OCI-LY3 (cell line): ENCODE results near the gene ITGA11.

Experiments used
- EZH2phosphoT487 ChIP-seq: fragments of 200-600 bp; shearing (Covaris generic); IDR thresholded peaks from 2 replicates; pipeline ENCODE4 v1.6.1; 2018; ENCODE audit warnings: antibody characterized with exemption, mixed run types, low read depth
- TF ChIP-seq, protein P1 (sequence below): fragments of 200-600, 300-600 bp; sonication (generic); IDR thresholded peaks from 2 replicates; pipeline ENCODE4 v1.5.1; 2014; ENCODE audit warnings: antibody characterized with exemption, low read length, low read depth

GRCh38 chr15:68310804-68311463, 121.0 kb downstream of the ITGA11 start:
- TF ChIP-seq, protein P1, sequence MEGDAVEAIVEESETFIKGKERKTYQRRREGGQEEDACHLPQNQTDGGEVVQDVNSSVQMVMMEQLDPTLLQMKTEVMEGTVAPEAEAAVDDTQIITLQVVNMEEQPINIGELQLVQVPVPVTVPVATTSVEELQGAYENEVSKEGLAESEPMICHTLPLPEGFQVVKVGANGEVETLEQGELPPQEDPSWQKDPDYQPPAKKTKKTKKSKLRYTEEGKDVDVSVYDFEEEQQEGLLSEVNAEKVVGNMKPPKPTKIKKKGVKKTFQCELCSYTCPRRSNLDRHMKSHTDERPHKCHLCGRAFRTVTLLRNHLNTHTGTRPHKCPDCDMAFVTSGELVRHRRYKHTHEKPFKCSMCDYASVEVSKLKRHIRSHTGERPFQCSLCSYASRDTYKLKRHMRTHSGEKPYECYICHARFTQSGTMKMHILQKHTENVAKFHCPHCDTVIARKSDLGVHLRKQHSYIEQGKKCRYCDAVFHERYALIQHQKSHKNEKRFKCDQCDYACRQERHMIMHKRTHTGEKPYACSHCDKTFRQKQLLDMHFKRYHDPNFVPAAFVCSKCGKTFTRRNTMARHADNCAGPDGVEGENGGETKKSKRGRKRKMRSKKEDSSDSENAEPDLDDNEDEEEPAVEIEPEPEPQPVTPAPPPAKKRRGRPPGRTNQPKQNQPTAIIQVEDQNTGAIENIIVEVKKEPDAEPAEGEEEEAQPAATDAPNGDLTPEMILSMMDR, result no peak
- TF ChIP-seq EZH2phosphoT487, result no peak
